OCI-LY3 (cell line): Measurements from ENCODE around the gene P2RX7.

Source experiments
- EZH2phosphoT487 ChIP-seq: fragments of 200-600 bp; shearing (Covaris generic); IDR thresholded peaks from 2 replicates; pipeline ENCODE4 v1.6.1; 2018; ENCODE audit warnings: antibody characterized with exemption, mixed run types, low read depth
- TF ChIP-seq, protein P1 (sequence below): fragments of 200-600, 300-600 bp; sonication (generic); IDR thresholded peaks from 2 replicates; pipeline ENCODE4 v1.5.1; 2014; ENCODE audit warnings: antibody characterized with exemption, low read length, low read depth

DNA sequence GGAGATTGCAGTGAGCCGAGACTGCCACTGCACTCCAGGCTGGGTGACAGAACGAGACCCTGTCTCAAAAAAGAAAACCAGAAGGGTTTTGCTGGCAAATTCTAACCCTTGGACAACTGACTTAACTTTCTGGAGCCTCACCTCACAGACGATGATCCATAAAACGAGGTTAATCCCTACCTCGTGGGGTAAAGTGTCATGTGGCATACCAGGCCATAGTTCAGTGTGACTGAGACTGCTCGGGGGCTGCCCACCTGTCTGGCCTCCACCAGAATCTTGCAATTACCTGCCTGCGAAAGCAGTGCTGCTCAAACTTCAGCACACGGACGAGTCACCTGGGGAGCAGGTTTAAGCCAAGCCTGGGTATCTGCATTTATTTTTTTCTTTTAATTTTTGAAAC lies 104.1 kb downstream of the P2RX7 start:
- TF ChIP-seq, protein P1, sequence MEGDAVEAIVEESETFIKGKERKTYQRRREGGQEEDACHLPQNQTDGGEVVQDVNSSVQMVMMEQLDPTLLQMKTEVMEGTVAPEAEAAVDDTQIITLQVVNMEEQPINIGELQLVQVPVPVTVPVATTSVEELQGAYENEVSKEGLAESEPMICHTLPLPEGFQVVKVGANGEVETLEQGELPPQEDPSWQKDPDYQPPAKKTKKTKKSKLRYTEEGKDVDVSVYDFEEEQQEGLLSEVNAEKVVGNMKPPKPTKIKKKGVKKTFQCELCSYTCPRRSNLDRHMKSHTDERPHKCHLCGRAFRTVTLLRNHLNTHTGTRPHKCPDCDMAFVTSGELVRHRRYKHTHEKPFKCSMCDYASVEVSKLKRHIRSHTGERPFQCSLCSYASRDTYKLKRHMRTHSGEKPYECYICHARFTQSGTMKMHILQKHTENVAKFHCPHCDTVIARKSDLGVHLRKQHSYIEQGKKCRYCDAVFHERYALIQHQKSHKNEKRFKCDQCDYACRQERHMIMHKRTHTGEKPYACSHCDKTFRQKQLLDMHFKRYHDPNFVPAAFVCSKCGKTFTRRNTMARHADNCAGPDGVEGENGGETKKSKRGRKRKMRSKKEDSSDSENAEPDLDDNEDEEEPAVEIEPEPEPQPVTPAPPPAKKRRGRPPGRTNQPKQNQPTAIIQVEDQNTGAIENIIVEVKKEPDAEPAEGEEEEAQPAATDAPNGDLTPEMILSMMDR, result no peak
- no peak for TF ChIP-seq EZH2phosphoT487
